AG09319 (cell line): ENCODE data around the gene TBKBP1.

Experiments used
- DNase-seq: peaks from one replicate; pipeline ENCODE4 v3.0.0-alpha.2; 2010; ENCODE audit warnings: low read depth; ENCODE audit errors: extremely low read depth
- CTCF ChIP-seq: IDR thresholded peaks from 2 replicates; pipeline ENCODE4 v1.5.1; 2011; ENCODE audit warnings: low read depth, mild to moderate bottlenecking, inconsistent platforms, low read length, moderate library complexity

TBKBP1 gene

GRCh38 chr17:47686664-47687327 is 7.2 kb upstream of the TBKBP1 start:
- no peak for DNase-seq
- TF ChIP-seq CTCF, result no peak

- no peak for TF ChIP-seq CTCF
- no peak for DNase-seq
Measured at GRCh38 chr17:47687328-47687690, 6.7 kb upstream of the TBKBP1 start.

GRCh38 chr17:47687748-47688147 is 6.2 kb upstream of the TBKBP1 start:
- no peak for DNase-seq
- no peak for TF ChIP-seq CTCF

GRCh38 chr17:47690121-47690520 is 3.8 kb upstream of the TBKBP1 start:
- no peak for DNase-seq
- no peak for TF ChIP-seq CTCF

GRCh38 chr17:47692137-47692894 is 1.6 kb upstream of the TBKBP1 start:
- DNase-seq, result no peak
- TF ChIP-seq CTCF, result no peak

- DNase-seq, result no peak
- no peak for TF ChIP-seq CTCF
Measured at GRCh38 chr17:47692895-47693730, 848 bp upstream of the TBKBP1 start.
